Inflammatory macrophage treated with lipopolysaccharide for 1 hour (primary cell): Measurements from ENCODE around the gene LYVE1.
A peak's percentile ranks its signal among the peaks of the same experiment; 100 is the strongest.

Experiments used
- DNase-seq, 2 donors: peaks; one replicate each; pipeline ENCODE4 v3.0.0-alpha.2; 2020 to 2022

The LYVE1 gene

GRCh38 chr11:10519630-10520029 is 48.8 kb downstream of the LYVE1 start:
- no peak for DNase-seq

GRCh38 chr11:10518891-10519290 is 49.6 kb downstream of the LYVE1 start:
- DNase-seq, result no peak

GRCh38 chr11:10518123-10518522 is 50.3 kb downstream of the LYVE1 start:
- DNase-seq, result no peak

GRCh38 chr11:10515418-10515817 is 53.0 kb downstream of the LYVE1 start:
- no peak for DNase-seq

GRCh38 chr11:10514709-10515108 is 53.8 kb downstream of the LYVE1 start:
- no peak for DNase-seq

- DNase-seq, result peak in 1 of 2 donors; percentile 60
Measured at GRCh38 chr11:10514202-10514601, 54.3 kb downstream of the LYVE1 start.

GRCh38 chr11:10511181-10511621 is 57.3 kb downstream of the LYVE1 start:
- DNase-seq, result no peak
